GM21529 (cell line): ENCODE measurements around the gene VTI1B.
A peak's percentile ranks its signal among the peaks of the same experiment; 100 is the strongest.

ENCODE experiments used
- ATAC-seq: cut with Tn5 transposase; IDR thresholded peaks from one replicate; pipeline ENCODE4 v1.9.1; 2021; ENCODE audit not compliant: unreplicated experiment

VTI1B gene

GRCh38 chr14:67680121-67680602 lies 5.7 kb upstream of the VTI1B start:
- ATAC-seq = peak; percentile 98

- no peak for ATAC-seq
Observed at GRCh38 chr14:67679006-67679405, 4.6 kb upstream of the VTI1B start.

GRCh38 chr14:67675219-67675582 lies 769 bp upstream of the VTI1B start:
- no peak for ATAC-seq

GRCh38 chr14:67674139-67674479 lies 323 bp downstream of the VTI1B start:
- peak; percentile 51 for ATAC-seq

DNA sequence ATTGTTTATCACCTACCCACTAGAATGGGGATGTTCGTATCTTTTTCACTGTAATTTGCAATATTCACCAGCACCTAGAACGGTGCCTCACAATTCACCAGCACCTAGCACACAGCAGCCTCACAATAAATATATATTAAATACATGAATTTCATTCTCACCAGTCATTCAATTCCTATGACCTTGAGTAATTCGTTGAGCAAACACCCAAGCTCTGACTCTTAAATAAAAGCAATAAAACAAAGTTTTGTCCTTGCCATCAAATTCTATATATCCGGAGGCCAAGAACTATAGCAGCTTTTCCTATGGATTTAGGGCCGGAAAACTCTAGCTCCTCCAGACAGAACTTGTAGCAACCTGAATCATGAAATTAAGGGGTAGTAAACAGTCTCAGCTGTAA lies 981 bp downstream of the VTI1B start:
- no peak for ATAC-seq

GRCh38 chr14:67668559-67668958 lies 5.9 kb downstream of the VTI1B start:
- no peak for ATAC-seq

DNA sequence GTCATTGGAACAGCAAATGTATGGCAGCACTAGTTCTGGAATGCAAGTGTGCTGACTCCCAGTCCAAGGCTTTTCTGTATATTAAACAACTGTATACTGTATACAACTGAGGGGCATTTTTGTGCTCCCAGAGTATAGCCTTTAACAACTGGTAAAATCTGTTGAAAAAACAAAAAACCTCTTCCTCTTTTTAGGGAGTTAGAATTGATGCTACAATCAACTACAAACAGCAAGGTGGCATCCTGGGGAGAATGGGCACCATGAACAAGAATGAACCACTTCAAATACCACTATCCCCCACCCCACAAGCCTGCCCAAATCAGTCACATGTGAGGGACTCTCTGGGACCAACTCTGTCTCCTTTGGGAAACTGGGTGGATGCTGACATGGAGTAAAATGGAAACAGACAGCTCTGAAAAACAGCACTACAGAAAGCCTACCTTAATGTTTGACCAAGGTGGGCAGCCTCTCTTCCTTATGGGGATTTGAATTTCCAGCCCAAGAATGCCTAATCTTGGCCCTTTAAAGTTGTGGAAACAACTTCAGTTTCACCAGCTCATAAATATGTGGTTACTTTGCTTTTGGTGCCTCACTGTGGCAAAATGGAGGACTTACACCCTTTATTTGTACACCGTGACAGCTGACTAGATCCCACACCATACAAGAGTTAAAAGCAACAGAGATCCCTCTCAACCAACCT lies 7.5 kb downstream of the VTI1B start:
- ATAC-seq = no peak

- no peak for ATAC-seq
Observed at GRCh38 chr14:67665868-67666267, 8.6 kb downstream of the VTI1B start.

DNA sequence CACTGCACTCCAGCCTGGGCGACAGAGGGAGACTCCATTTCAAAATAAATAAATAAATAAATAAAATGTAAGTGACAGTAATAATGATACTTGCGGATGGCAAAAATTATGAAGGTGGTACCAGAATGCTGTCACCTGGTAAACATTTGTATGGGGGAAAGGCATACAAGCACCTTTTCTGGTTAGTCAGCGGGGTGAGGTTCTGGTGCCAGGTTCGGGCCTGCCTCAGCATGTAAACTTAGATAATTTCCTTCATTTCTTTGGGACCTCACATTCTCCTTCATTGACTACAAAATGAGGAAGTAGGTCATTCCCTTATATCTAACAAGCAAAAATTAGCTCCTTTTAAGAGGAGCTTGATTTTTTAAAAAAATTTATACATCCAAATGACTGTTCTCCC lies 10.8 kb downstream of the VTI1B start:
- ATAC-seq = no peak

GRCh38 chr14:67653651-67654280 lies 20.7 kb downstream of the VTI1B start:
- no peak for ATAC-seq

DNA sequence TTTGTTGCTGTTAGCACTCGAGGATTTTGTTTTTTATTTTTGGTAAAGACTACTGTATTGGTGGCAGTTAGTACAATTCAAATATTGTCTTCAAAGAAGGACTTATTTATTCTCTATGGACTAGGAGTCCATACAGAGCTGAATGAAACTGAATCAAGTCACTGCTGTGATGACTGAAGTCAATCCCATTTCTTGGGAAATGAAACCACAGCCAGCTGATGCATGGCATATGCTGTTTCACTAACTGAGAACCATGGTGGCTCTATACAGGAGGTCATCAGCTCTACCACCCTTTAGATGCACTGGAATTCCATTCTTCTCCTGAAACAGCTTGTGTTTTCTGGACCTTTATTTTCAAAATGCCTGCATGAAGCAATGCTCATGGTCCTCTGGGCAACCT lies 22.2 kb downstream of the VTI1B start:
- ATAC-seq = no peak

- ATAC-seq = no peak
Observed at GRCh38 chr14:67650694-67651093, 23.7 kb downstream of the VTI1B start.

DNA sequence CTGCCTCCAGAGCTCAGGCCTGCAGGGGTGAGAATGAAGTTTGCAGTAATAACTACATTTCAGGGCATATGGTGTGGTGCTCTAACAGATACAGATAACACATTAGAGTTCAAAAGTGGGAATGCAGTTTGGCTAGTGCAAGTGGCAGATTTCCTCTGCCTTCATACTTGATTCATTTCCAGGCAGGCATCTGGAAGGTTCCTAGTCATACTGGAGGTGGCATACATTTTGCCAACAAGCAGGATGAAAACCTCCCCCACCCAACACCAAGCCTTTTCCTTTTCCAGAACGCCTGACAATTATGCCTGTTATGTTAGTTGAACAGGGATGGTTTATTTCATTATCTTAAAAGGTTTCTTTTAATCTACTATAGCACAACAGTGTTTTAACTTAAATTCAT lies 24.3 kb downstream of the VTI1B start:
- ATAC-seq = no peak

- no peak for ATAC-seq
Observed at GRCh38 chr14:67646131-67646530, 28.3 kb downstream of the VTI1B start.

- no peak for ATAC-seq
Observed at GRCh38 chr14:67645414-67645813, 29.0 kb downstream of the VTI1B start.

DNA sequence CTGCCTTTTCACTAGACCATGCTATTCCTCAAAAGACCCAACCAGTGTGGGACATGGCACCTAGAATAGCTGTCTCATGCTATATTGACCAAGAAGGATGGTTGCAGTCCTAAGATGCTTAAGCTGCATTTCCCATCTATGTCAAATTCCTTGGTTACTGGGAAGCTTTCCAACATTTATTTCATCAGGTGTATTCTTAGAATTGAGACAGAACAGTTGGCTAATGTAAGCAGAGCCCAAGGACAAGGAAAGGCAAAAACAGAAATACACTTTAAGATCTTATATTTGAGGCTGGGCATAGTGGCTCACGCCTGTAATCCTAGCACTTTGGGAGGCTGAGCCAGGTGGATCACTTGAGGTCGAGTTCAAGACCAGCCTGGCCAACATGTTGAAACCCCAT lies 30.0 kb downstream of the VTI1B start:
- no peak for ATAC-seq

GRCh38 chr14:67643713-67644112 lies 30.7 kb downstream of the VTI1B start:
- ATAC-seq = no peak

GRCh38 chr14:67641902-67642749 lies 32.3 kb downstream of the VTI1B start:
- ATAC-seq = no peak

GRCh38 chr14:67641480-67641879 lies 33.0 kb downstream of the VTI1B start:
- no peak for ATAC-seq

- ATAC-seq = no peak
Observed at GRCh38 chr14:67638642-67639041, 35.8 kb downstream of the VTI1B start.

- ATAC-seq = no peak
Observed at GRCh38 chr14:67636361-67636919, 38.0 kb downstream of the VTI1B start.
